ENCODE data around the gene TBC1D16.

Gene TBC1D16

DNA sequence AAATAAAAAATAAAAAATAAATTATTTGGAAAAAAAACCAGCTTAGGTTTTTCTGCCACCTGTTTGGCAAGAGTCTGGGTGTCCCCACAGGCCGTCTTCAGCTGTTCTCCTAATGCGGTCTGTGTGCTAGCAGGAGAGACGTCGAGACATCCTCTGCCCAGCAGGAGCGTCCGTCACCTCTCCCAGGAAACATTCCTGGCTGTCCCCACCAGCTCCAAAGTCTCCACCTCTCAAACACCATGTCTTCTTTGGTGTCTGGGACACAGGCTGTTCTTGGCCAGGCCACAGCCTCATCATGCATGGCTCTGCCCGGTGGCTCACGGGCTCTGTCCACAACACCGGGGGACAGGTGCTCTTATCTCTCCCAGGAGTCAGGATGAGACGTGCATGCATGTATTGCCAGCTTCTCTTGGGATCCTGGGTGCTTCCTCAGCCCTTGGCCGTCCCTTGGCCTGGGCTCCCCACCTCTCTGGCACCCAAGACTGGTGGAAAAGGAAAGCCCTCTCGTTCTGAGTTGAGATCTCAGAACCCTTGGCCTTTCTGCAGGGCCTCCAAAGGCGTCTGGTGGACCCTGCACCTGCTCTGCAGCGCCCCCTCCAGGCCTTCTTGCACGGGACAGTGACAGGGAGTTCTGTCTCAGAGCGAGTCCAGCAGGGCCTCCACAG, 111.6 kb downstream of the TBC1D16 start:
- DNase-seq: no peak

DNA sequence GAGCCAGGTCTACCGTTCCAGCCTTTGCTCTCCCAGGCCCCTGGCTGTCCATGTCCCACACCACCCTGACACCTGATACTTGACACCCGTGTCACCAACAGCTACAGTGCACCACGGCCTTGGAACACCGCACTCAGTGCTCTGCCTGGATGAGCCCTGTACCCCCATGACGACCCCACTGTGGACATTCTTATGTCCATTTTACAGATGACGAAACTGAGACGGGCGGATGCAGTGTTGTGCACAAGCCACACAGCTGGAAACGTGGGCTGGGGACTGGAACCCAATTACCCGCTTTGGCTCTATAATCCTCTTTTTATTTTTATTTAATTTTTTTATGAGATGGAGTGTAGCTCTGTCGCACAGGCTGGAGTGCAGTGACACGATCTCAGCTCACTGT, 112.9 kb downstream of the TBC1D16 start:
- no peak for DNase-seq

DNA sequence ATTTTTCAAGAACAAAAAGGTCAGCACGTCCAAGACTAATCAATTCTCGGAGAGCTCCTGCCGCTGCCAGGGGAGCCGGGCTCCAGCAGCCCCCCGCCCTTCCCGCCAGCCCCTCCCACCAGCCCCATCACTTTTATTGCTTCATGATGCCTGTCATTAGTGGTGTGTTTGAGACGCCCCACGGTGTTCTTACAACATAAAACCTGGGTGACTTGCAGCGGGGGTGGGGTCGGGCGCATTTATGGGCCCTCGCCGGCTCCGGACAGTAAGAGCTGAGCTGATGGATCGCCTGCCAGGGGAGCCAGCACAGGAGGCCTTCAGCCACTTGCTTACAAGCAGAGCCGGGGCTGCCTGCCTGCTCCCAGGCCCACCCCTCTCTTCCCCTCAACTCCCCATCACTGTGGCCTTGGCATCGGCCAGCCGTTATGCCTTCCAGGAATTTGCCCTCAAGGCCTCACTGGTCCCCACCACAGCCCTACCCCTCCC, 113.5 kb downstream of the TBC1D16 start:
- no peak for DNase-seq

DNA sequence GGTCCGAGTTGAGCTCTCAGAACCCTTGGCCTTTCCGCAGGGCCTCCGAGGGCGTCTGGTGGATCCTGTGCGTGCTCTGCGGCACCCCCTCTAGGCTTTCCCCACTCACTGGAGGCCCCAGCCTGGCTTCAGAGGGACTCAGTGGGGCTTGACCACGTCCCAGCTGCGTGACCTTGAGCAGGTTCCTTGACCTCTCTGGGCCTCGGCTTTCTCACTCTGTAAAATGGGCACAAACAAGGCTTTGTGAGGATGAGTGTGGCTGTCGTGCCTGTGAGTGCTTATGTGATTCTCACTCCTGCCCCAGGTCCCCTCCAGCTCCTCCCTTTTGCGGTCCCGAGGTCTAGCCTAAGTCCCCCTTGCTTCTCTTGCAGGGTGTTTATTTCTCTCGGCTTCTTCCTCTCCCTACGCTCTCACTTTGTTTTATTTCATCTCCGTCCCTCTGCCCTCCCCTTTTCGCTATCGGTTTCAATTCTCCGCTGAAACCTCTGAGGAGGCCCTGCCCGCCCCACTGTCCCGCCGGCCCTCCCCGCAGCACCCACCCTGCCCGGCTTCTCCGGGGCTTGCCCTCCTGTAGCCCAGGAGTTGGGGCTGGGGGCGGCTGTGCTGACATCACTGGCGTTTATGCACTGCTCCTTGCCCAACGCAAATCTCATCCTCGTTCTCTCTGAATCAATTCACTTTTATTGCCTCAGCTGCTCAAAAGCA, 114.1 kb downstream of the TBC1D16 start:
- DNase-seq: no peak

DNA sequence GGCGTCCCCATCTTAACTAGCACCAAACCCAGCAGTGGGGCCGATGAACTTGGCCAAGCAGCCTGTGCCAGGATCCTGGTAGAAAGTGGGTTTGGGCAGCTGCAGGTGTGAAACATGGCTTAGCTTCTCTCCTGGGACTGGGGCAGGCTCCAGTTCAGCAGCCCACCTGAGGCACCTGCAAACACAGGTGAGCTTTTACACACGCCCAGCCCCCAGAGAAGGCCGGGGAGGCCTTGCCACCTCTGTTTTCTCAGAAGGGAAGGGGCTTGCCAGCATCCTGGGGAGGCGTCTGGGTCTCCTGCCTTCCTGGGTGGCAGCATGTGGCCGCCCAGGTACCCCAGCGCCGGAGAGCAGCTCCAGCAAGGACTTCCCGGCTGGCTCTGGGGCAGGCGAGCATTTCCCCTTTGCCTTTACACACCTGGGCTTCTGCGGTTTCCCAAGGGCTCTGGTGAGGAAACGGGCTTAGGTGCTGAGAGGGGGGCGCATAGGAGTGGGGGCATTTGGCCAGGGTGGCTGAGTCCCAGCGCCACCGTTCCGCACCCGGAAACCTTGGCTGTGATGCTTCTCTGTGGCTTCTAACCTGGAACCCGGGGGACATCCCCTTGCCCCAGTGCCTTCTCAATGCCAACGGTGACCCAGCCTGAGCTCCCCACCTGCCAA, 114.8 kb downstream of the TBC1D16 start:
- DNase-seq: no peak

DNA sequence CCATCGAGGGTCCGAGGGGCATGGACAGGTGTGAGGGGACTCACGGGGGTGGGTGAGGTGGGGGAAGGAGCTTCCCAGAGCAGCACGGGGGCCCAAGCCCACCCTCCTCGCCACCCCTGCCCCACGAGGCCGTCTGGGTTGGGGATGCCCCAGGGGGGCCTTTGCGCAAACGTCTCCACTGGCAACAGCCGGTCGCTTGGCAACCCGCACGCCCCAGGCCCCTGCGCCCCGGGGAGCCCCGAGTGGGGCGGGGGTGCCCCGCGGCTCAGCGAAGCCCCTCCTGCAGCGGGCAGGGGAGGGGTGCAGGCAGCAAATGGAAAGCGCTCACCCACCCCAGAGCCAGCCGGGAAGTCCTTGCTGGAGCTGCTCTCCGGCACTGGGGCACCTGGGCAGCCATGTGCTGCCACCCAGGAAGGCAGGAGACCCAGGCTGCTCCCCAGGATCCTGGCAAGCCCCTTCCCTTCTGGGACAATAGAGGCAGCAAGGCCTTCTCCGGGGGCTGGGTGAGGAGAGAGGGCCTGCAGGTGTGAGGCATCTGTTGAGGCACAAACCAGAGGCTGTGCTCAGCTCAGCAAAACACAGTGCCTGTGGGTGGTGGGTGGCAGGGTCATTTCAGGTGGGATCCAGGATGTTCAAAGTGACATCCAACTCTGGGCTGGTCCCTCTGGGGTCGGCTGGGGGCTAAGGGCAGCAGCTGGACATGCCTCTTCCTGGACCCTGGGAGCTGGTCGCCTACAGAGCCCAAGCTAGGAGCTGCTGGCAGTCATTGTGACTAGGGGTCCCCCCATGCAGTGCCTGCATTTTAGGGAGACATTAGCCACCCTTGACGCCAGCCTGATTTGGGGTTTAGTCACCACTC, 115.6 kb downstream of the TBC1D16 start:
- DNase-seq: no peak

DNA sequence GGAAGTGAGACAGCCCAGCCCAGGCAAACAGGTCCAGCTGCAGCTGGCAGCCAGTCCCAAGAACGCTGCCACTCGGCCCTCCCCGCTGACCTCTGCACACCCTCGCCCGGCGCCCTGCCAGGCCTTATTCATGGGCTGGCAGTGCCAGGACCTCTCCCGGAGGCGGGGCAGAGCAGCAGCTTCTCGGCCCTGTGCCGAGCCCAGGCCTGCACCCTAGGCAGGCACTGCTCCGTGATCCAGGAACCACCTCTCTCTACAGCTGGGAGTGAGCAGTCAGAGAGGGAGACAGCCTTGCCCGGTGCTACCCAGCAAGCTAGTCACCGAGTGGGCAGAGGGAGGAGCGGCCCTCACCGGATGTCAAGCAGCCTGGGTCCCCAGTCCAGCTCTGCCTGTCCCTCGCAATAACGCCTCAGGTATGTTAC, 116.5 kb downstream of the TBC1D16 start:
- no peak for DNase-seq

DNA sequence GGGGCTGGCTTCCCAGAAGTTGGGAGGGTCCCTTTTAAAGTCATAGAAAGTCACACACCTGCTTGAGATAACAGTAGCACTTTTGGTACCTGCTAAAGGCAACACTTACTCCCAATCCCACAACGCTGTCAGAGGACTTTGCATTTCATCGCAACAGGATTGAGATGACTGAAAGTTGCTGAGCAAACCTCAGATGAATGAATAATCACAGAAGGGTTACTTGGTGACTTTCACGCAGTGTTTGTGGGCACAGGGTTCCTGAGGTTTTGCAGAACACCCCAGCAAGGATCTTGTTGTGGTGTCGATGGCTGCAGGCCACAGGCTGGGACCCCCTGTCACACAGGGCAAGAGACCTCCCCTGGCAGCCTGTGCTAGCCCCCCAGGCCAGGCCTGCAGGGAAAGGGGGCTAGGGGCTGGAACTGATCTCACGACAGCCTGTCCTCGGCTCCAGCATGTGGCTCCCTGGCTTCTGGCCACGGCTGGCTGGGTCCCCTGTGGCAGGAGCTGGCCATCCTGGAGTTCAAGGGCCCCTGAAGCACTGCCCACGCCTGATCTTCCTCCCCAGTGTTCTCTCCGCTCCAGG, 117.0 kb downstream of the TBC1D16 start:
- DNase-seq: no peak

DNA sequence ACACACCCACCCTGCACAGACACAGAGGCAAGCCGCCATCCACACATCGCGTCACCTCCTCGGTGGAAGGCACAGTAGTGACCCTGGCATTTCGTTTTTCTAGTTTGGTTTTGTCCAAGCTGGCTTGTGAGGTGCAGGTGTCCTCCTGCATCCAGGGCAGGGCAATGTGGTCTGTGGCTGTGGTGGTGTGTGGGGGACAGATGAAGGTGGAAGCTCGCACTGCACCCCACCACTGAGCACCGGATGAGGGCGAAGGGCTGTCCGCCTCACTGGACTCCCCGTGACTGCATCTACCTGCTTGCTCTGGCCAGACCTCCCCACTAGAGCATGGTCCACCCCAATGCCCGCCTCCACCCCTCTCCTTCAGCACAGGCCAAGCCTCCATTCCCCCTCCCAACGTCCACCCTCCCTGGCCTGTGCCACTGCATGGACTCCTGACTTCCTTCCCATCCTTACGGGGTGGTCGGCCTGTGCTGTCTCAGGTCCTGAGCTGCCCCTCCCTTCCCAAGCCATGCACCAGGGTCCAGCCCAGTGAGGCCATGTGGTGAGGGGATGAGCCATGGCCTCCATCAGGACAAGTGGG, 117.7 kb downstream of the TBC1D16 start:
- no peak for DNase-seq

DNA sequence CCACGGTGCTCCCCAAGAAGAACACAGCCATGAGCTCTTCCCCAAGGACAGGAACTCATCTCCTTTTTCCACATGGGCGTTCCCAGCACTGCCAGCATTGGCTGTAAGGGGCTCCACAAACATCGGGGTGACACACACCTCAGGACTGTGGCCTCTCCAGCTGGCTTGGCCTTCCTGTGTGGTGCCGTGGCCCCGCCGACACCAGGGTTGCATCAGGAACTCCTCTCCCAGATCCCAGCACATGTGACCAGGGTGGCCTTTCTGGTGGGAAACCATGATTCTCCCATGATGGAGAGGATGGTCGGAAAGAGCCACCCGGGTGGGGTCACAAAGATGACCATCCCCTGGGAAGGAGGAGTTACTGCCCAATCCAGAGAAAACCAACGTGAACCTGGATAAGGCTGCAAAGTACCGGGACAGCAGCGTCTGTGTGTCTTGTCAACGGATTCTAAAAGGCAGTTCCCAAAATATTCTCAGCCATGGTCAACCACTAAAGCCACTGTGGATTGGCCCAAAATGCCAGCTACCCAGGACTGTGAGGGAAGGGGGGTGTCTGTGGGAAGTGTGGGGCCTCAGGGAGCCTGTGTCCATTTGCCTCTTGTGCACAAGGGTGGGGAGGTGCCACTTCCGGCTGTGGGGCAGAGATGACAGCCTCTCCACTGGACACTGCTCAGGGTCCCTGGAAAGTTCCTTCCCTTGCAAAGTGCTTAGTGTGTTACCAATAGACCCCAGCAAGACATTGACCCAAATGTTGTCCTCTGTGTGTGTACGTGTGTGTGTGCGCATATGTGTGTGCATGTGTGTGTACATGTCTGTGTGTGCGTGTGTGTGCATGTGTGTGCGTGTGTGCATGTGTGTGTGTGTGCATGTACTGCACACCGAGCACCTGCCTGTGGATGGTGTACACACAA, 118.4 kb downstream of the TBC1D16 start:
- no peak for DNase-seq

DNA sequence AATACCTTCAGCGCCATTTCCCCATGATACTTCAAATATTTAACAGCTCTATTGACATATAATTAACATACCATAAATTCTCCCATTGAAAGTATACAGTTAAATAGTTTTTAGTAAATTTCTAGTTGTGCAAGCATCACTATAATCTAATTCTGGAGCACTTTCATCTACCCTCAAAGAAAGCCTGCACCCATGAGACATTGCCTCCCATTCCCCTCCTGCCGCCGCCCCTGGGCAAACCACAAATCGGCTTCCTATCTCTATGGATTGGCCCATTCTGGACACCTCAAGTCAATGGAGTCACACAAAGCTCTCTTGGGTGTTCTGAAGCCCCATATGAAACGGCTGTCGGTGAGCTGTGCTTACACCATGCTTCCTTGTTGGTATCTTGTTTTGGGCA, 119.2 kb downstream of the TBC1D16 start:
- no peak for DNase-seq

DNA sequence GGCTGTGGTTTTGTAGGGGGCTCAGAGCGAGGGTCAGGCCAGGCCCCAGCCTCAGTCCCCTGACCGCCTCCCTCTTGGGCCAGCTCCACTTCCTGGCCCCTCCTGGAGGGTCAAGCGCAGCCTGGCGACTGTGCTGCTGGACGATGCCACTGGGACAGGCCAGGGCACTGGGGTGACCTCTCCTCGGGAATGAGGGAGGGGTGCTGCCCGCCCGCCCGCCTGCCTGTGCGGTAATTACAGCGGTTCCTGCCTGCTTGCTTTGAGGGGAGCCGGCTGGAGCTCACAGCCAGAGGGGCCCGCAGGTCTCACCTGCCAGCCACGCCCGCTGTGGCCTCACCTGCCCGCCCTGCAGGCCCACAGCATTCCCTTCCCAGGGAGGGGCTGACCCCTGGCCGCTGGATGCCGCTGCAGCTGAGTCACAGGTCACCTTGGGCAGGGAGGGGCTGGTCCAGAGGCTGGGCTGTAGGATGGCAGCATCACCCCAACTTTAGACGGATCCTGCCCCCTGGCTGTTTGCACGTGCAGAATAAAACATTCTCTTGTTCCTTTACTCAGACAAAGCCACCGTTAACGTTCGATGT, 119.7 kb downstream of the TBC1D16 start:
- no peak for DNase-seq

DNA sequence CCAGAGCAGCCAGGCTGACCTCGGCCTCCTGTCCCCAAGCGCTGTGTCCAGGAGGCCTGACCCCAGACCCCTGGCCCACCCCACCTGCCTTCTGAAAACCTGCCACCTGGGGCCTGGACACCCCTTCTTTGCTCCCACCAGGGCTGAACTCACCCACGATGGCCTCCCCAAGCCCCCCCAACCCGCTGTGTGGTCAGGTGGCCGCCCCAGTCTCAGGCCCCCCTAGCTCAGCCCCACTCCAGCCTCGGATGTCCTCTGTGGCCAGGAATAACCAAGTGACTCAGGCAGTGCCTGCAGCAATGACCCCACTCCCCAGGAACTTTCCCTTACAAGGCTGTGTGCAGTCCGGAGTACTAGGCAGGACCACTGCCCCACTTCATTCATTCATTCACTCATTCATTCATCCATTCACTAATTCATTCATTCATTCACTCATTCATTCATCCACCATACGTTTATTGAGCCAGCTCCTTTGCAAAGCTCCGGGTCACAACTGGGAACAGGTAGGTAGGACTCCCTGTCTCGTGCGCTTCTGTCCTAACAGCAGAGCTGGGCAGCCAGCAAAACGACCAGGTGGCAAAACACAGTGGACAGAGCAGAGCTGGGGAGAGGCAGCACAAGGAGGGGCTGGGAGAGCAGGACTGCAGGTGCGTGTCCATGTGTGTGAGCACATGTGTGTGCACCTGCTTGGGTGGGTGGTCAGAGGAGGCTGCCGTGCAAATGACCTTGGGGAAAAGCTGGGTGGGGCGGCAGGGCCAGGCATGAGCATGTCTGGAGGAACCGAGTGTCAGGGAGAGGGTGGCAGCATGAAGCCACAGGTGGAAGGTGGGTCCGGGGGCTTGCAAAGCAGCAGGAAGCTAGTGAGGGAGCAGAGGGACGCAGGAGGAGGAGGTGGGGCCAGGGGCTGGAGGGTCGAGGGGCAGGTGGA, 120.6 kb downstream of the TBC1D16 start:
- no peak for DNase-seq

DNA sequence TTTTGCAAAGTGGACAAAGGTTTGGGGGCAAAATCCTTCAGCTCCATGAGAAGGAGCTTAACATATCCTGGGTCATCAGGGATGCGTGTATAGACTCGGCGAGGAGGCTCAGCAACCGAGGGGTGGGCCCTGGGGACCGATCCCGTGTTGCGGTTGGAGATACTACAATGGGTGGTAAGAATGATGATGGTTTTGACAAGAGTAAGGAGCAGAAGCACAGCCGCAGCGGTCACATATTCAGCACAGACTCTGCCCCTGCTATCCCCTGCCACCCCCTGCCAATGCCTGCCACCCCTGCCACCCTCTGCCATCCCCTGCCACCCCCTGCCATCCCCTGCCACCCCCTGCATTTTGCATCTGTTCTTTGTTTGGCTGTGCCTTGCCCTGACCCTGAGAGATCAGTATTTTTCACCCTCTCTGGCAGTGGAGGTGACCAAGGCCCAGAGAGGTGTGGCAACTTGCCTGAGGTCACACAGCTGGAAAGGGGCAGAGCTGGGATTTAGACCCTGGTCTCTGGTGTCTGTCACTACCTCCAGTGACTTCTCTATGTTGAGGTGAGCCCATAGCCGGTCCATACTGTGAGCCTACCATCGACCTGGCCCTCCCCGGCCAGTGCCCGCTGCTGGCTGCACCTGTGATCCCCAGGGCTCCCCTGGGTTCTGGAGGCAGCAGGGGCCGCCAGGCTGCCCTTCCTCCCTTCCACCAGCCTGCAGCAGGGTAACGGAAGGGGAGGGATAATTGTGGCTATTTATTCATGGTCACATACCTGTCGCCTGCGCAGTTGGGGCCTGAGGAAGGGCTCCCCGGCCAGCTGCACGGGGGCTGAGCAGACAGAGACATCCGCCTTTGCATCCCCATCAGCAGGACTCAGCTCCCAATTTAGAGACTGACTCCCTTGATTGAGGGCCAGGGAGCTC, 121.5 kb downstream of the TBC1D16 start:
- no peak for DNase-seq

DNA sequence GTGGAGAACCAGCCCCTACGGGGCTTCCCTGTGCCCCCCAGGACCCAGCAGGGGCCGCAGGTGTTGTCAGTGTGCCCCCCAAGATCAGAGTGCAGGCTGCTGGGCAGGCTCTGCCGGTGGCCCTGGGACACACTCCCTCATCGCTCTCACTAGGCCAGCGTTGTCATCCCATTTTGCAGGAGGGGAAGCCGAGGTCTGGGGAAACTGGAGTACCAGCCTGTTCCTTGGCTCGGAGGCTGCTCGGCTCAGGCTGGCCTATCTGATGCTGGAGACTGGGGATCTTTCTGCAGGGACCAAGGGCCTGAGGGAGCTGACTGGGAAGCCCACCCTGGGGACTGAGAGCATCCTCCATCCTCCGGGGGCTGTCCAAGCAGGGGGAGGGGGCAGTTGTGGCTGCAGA, 122.2 kb downstream of the TBC1D16 start:
- no peak for DNase-seq

DNA sequence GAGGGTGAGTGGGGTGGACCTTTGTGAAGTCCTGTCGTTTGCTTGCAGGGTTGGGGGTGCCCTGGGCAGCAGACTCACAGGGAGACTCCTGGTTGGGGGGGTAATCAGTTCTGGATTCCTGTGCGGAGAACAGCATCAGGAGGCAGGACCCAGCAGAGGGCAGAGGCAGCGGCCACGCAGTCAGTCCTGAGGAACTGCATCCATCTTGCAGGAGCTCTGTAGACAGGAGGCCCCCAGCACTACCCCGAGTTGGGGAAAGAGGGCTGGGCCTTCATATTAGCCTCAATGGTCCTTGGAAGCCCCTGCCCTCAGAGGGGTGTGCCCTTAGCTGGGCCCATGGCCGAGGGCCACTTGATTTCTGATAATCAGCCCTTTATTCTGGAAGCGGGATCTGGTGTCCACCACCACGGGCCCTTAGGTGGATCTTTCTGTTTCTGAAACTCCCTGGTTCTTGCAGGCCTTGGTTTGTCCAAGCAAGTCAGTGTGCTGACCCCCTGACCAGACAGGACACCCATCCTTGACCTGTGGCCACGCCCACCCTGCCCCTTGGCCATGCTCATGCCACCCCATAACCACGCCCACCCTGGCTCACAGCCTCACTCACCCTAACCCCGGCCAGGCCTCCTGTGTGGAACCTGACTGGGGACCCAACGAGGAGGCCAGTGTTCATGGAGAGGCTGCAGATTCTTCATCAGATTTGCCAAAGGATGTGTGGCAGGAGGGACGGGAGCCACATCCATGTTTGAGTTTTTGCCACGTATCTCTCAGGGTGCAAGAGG, 122.9 kb downstream of the TBC1D16 start:
- no peak for DNase-seq
